OCI-M2 (cell line): ENCODE results near the gene CSNK2A1.
"Not testable (repeated sequence)": the region's sequence is repeated elsewhere in the genome, so short reads cannot be mapped to it uniquely, and the experiment has no call there.

Experiments
- DNase-seq: peaks from one replicate; lab custom pipeline; 2025; ENCODE audit not compliant: unreplicated experiment; lab: John Stamatoyannopoulos, UW

The CSNK2A1 gene

DNA sequence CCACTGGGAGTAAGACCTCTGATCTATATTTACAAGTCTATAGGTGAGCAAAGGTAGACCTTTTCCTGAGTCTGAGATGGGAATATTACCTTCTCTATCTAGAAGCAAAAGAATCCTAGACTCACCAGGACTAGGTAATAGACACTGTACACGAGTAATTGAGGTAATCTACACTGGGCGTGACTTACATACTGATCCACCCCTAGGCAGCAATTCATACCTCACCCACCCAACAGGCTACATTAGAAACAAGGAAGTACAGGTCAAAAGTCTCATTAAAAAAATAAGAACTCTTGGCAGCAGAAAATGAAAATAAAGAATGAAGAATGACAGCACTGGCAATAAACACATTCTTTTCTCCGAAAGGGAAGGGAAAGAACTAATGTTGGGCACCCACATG lies 7.6 kb downstream of the CSNK2A1 start:
- no peak for DNase-seq

DNA sequence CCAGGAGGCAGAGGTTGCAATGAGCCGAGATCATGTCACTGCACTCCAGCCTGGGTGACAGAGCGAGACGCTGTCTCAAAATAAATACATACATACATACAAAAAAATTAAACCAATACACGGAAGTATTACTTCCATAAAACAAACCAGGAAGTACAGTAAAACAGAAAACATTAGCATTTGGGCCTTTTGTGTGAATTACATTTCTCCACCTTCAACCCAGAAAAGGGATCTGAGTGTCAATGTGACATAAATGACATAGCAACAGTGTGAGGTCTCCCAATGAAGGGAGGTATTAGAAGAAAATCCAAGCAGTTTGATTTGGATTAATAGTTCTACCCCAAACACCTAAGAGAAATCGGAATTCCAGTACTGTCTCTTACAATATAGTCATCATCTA lies 10.1 kb downstream of the CSNK2A1 start:
- no peak for DNase-seq

- no peak for DNase-seq
Measured at GRCh38 chr20:532530-532929, 11.1 kb downstream of the CSNK2A1 start.

DNA sequence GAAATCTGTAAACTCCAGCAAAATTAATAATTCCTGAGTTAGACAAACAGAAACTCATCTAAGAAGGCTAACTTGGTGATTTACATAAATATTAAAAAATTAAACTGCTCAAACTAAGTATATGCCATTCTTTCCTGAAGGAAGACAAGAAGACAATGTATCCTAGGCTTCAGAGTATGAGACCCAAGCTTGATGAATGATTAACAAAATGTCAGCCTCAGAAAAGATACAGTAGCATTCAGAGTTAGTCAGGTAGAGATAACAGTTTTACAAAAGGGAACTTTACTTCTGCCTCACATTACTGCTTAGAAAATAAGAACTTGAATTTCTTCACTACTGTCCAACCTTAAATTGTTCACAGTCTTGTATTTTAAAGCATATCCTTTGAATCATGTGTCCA lies 12.0 kb downstream of the CSNK2A1 start:
- no peak for DNase-seq

DNA sequence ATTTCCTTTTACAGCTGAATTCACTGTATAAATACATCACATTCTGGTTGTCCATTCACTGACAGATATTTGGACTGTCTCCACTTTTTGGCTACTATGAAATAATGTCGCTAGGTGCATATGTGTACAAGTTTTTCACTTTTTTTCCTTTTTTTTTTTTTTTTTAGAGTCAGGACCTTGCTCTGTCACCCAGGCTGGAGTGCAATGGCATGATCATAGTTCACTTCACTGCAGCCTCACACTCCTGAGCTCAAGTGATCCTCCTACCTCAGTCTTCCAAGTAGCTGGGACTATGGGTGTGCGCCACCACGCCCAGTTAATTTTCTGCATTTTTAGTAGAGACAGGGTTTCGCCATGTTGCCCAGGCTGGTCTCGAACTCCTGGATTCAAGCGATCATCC lies 13.3 kb downstream of the CSNK2A1 start:
- DNase-seq, result no peak

GRCh38 chr20:528923-529604 lies 14.5 kb downstream of the CSNK2A1 start:
- no peak for DNase-seq

DNA sequence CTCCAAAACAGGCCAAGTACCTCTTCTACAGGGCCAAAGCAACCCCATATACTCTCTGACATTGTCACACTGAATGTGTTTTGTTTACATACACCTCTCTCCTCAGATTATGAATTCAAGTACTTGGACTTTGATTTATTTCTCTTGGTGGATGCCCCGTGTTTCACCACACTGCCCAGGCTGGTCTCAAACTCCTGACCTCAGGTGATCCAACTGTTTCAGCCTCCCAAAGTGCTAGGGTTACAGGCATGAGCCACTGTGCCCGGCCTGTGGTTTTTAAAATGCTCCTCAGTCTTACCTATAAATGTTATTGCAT lies 16.1 kb downstream of the CSNK2A1 start:
- no peak for DNase-seq

- no peak for DNase-seq
Measured at GRCh38 chr20:521860-522259, 21.7 kb downstream of the CSNK2A1 start.

DNA sequence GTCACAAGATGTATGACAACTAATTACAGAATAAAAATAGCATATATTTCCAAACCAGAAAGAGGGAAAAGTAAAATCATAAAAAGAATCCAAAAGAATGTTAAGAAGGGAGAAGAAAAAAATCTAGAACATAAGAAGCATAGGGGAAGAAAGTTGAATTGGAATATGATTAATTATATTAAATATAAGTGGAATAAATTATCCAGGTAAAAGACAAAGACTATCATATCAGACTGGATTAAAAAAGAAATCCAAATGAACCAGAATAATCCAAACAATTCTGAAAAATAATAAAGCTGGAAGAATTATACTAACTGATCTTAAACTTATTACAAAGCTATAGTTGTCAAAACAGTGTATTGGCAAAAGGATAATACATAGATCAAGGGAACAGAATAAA lies 23.6 kb downstream of the CSNK2A1 start:
- DNase-seq, result no peak

DNA sequence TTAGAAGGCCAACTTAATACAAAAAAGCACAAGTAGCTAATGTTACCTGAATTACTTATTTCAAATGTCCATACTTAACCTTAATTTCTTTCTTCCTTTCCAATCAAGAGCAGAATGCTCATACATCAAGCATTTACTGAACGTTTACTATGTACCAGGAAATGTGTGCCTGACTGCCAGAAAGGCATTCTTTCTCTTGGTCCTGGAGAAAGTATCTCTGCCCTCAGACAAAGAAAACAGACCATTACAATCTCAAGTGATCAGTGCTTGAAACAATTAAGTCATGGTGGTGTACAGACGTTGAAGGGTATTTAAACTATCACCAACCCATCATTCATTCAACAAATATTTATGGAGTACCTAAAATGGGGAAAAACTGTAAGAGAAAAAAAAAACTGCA lies 26.4 kb downstream of the CSNK2A1 start:
- DNase-seq, result no peak

- no peak for DNase-seq
Measured at GRCh38 chr20:516799-517198, 26.8 kb downstream of the CSNK2A1 start.

GRCh38 chr20:515696-516095 lies 27.9 kb downstream of the CSNK2A1 start:
- DNase-seq, result no peak

DNA sequence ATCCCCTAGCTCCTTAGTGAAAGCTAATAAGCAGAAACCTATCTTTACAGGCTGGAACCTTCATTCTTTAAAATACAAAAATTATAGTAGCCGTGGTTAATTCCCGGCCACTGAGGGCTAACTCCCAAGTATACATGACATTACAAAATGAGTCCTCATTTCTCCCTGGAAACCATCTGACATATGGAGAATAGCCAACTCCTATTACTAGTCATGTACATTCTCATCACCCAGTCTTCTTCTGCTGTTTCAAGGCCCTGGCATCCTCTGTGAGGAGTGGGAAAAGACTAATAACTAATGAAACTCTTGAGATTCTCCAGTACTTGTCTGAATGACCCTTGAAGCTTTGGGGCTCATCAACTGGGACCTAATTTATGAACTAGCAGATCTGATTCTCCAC lies 30.2 kb downstream of the CSNK2A1 start:
- no peak for DNase-seq

- not testable (repeated sequence) for DNase-seq
Measured at GRCh38 chr20:510328-511057, 33.1 kb downstream of the CSNK2A1 start.

DNA sequence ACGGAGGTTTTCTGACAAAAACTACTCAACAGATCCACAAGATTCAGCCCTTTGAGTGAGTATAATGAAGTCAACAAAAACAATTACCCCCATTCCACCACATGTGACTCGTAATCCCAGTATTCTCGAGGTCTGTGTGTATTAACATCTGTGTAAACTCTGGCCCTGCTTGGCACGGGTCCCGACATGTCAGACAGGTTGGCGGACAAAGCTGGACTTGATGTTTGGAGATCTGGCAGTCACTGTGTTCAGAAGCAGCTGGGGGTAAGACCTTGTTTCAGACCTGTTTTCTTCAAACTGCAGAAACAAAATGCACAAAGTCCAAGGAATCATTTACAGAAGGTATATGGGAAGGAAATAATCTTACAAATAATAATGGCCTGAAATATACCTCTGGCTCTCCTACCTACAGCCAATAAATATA lies 35.2 kb downstream of the CSNK2A1 start:
- not testable (repeated sequence) for DNase-seq

- DNase-seq, result no peak
Measured at GRCh38 chr20:507761-508332, 35.7 kb downstream of the CSNK2A1 start.

GRCh38 chr20:507006-507758 lies 36.4 kb downstream of the CSNK2A1 start:
- DNase-seq, result no peak

DNA sequence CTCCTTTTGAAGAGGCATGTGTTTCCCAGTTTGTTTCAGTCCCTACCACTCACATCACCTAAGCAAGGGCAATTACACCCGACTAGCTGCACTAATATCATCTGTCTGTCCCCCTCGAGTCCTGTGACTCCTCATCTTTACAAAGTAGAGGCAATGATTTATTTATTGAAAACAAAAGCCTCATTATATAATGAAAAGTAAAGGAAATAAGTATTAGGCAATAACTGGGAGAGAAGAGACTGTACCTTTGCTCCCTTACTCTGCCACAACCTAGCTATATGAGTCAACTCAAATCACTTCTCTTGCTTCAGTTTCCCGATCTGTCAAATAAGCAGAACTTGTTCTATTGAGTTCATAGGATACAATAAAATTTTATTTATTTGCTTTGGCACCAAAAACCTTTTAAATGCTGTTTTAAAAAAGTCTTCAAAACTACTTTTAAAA lies 38.9 kb downstream of the CSNK2A1 start:
- no peak for DNase-seq

- no peak for DNase-seq
Measured at GRCh38 chr20:503048-503737, 40.4 kb downstream of the CSNK2A1 start.

DNA sequence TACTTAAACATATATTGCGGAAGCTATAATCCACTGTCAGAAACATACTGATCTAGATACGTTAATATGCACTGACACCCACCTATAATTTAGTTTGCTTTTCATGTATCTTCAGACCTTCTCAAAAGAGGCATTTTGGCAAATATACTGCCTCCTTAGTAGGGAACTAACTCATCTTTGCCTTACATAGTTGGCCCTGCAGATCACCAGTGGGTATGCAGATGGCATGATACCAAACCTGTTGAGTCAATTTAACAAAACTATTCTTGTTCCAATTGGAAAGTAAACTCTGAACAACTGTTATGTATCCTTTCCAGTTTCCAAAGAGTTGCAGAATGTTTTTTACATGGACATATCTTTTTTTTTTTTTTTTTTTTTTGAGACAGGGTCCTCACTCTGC lies 45.6 kb downstream of the CSNK2A1 start:
- DNase-seq, result no peak

GRCh38 chr20:496126-496696 lies 47.4 kb downstream of the CSNK2A1 start:
- no peak for DNase-seq
